A549 (cell line): ENCODE data around the gene AEBP1.

Source experiments
- BHLHE40 ChIP-seq: IDR thresholded peaks from 2 replicates; pipeline ENCODE4 v1.6.1; 2012; ENCODE audit warnings: low read depth, low read length, inconsistent platforms
- CTCF ChIP-seq: fragments of >200 bp; sonication (Bioruptor Twin); formaldehyde crosslinking; IDR thresholded peaks from 3 replicates; pipeline ENCODE4 v1.5.1; 2016
- FOSL2 ChIP-seq, 2 experiments: fragments of 450-650 bp in 1 of 2; fragments of >200 bp in 1 of 2; sonication (Bioruptor Twin) in 1 of 2; formaldehyde crosslinking; IDR thresholded peaks; 2 replicates each; pipeline versions ENCODE4 v1.5.0 to v1.6.1; 2016 to 2020; ENCODE audit warnings: mild to moderate bottlenecking in 1 of 2, moderate library complexity in 1 of 2
- KDM1A ChIP-seq: fragments of 200-600 bp; sonication (generic); IDR thresholded peaks from 2 replicates; pipeline ENCODE4 v1.6.1; 2016; ENCODE audit warnings: low read depth, mild to moderate bottlenecking
- POLR2A ChIP-seq: IDR thresholded peaks from 2 replicates; pipeline ENCODE4 v1.6.1; 2012; ENCODE audit warnings: mild to moderate bottlenecking, low read length
- USF2 ChIP-seq: fragments of 450-650 bp; IDR thresholded peaks from 2 replicates; pipeline ENCODE4 v1.6.1; 2014; ENCODE audit warnings: antibody characterized with exemption
- TF ChIP-seq, protein P1 (sequence below): fragments of 250-450 bp; sonication (Bioruptor Pico); IDR thresholded peaks from 2 replicates; pipeline ENCODE4 v1.5.0; 2021; ENCODE audit warnings: mild to moderate bottlenecking, moderate library complexity, borderline replicate concordance

DNA sequence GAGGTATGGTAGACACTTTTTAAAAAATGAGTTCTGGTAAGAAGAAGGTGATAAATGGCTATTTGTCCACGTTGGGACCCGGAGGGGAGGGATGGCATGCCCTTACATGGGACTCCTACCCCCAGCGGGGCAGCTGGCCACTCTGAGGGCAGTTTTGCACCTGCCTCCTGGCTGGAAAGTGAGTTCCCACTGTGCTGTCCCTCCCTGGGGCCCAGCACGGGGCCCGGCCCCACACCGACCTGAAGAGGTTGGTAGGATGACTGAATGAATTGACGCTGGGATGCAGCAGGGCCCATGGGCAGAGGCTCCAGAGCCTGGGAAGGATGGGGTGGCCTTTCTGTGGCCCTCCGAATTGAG lies 601 bp upstream of the AEBP1 start:
- TF ChIP-seq USF2: no peak
- TF ChIP-seq, protein P1, sequence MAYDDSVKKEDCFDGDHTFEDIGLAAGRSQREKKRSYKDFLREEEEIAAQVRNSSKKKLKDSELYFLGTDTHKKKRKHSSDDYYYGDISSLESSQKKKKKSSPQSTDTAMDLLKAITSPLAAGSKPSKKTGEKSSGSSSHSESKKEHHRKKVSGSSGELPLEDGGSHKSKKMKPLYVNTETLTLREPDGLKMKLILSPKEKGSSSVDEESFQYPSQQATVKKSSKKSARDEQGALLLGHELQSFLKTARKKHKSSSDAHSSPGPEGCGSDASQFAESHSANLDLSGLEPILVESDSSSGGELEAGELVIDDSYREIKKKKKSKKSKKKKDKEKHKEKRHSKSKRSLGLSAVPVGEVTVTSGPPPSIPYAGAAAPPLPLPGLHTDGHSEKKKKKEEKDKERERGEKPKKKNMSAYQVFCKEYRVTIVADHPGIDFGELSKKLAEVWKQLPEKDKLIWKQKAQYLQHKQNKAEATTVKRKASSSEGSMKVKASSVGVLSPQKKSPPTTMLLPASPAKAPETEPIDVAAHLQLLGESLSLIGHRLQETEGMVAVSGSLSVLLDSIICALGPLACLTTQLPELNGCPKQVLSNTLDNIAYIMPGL: no peak
- no peak for TF ChIP-seq POLR2A
- no peak for TF ChIP-seq FOSL2 (IDR thresholded peaks at IDR 0.05)
- no peak for TF ChIP-seq FOSL2 (CRISPR knock-in tag; IDR thresholded peaks at IDR 0.05)
- TF ChIP-seq CTCF: no peak
- no peak for TF ChIP-seq BHLHE40
- no peak for TF ChIP-seq KDM1A
